GOT3 (cell line): ENCODE measurements around the gene SMTNL1.
A peak's percentile ranks its signal among the peaks of the same experiment; 100 is the strongest.

Source experiments
- DNase-seq: peaks from one replicate; lab custom pipeline; 2025; ENCODE audit warnings: mixed read lengths; lab: John Stamatoyannopoulos, UW

Gene SMTNL1

GRCh38 chr11:57544566-57544965, 7.2 kb downstream of the SMTNL1 start:
- no peak for DNase-seq

GRCh38 chr11:57545883-57546282, 8.5 kb downstream of the SMTNL1 start:
- DNase-seq = no peak

GRCh38 chr11:57546451-57546850, 9.1 kb downstream of the SMTNL1 start:
- no peak for DNase-seq

- no peak for DNase-seq
These were observed 9.6 kb downstream of the SMTNL1 start for GRCh38 chr11:57546869-57547475.

GRCh38 chr11:57547854-57548377, 10.5 kb downstream of the SMTNL1 start:
- DNase-seq = no peak

GRCh38 chr11:57549983-57550382, 12.6 kb downstream of the SMTNL1 start:
- DNase-seq = no peak

- no peak for DNase-seq
These were observed 14.5 kb downstream of the SMTNL1 start for GRCh38 chr11:57551941-57552340.

GRCh38 chr11:57552479-57552878, 15.1 kb downstream of the SMTNL1 start:
- DNase-seq = no peak

- no peak for DNase-seq
These were observed 18.0 kb downstream of the SMTNL1 start for GRCh38 chr11:57555393-57555792.

- no peak for DNase-seq
These were observed 18.6 kb downstream of the SMTNL1 start for GRCh38 chr11:57556041-57556440.

GRCh38 chr11:57560146-57560545, 22.8 kb downstream of the SMTNL1 start:
- no peak for DNase-seq

- no peak for DNase-seq
These were observed 25.2 kb downstream of the SMTNL1 start for GRCh38 chr11:57562596-57562995.

GRCh38 chr11:57566005-57566904, 28.9 kb downstream of the SMTNL1 start:
- no peak for DNase-seq

- DNase-seq = no peak
These were observed 29.6 kb downstream of the SMTNL1 start for GRCh38 chr11:57566905-57567514.

GRCh38 chr11:57567515-57568329, 30.3 kb downstream of the SMTNL1 start, which contains the start of gene UBE2L6:
TSS of gene UBE2L6 (minus strand) at chr11:57567672. CDS start at chr11:57567611, 61 bp downstream.
- DNase-seq = no peak

GRCh38 chr11:57568330-57568766, 31.0 kb downstream of the SMTNL1 start:
- peak; percentile 33 for DNase-seq

- no peak for DNase-seq
These were observed 34.2 kb downstream of the SMTNL1 start for GRCh38 chr11:57571606-57572005.

- no peak for DNase-seq
These were observed 36.7 kb downstream of the SMTNL1 start for GRCh38 chr11:57574061-57574460.

- no peak for DNase-seq
These were observed 46.9 kb downstream of the SMTNL1 start for GRCh38 chr11:57584341-57584740.

GRCh38 chr11:57585301-57585700, 47.9 kb downstream of the SMTNL1 start:
- DNase-seq = no peak

- no peak for DNase-seq
These were observed 49.4 kb downstream of the SMTNL1 start for GRCh38 chr11:57586711-57587245.
